ENCODE measurements around the gene PRCC. TPM values are rescaled to one million over a fixed set of nuclear protein-coding genes. Genes with fewer than 3 reads are reported as not detected.

The PRCC gene
- total and polyA plus RNA-seq, 2 of the 4 experiments (the other 2 are of a cell fraction), result 10.6 to 59.6 TPM

DNA sequence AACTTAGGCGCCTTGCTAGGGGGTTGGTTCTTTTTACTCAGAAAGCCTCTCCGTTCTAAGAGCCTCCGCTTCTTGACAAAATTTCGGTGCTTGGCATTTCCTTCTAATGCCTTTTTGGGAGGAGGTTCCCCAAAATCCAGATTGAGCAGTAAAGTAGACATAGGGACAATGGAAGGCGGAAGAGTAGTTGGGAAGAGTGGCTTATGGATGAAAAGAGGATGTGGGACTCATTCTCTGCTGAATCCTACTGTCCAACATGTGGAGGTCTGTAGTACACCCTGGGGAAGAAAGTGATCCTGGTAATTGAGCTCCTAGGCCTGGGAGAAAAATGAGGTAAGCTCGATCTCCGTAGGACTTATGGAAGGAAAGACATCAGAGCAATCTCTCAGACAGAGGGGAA, 39.8 kb upstream of the PRCC start:
- DNase-seq, result no peak

More for the DNA sequence above, 39.8 kb upstream of the PRCC start:
- peak overlapping the region; percentile 92 for H3K9ac ChIP-seq (ENCODE audit: low read depth, low read length)
- peaks cover 28 to 70% of the 10 kb centered on the region in 2 experiments for H3K79me1 ChIP-seq (ENCODE audit: low read depth in 1 of 2, low read length in 2 of 2)
- ChIA-PET POLR2A (ENCODE audit: unreplicated experiment) (no interaction called here), CTCF (interaction anchor here (0.6 to 6.3 kb wide), 4 partner anchors 13 to 133 kb away, joined by 4 to 104 read pairs (median 23); partner anchors contain the start of gene NTRK1)
- no peaks in the 10 kb centered on the region for H3K27me3 ChIP-seq (ENCODE audit: control insufficient read depth, insufficient read depth, low read length)
- ATAC-seq (ENCODE audit: low read depth), result no peak
- H2BK120ac ChIP-seq (ENCODE audit: low read depth, low read length), result no peak overlapping the region
- H2BK5ac ChIP-seq (ENCODE audit: low read depth, low read length, poor library complexity, severe bottlenecking), result no peak overlapping the region
- H3K9me1 ChIP-seq (ENCODE audit: insufficient read depth, low read length), result peaks cover 8% of the 10 kb centered on the region; the same call in 1 of the 2 replicates
- H3K18ac ChIP-seq (ENCODE audit: low read depth, low read length), result no peak overlapping the region
- peak overlapping the region; percentile 92; the same call in 1 of the 2 replicates for H3K56ac ChIP-seq (ENCODE audit: extremely low read depth, insufficient read depth, low read length)
- dilution Hi-C loops (cut with HindIII; ENCODE audit: low sequenced_read_pairs, unreplicated experiment), result no loop called here
- H2BK20ac ChIP-seq (ENCODE audit: low read depth, low read length), result no peak overlapping the region
- in situ Hi-C loops (cut with MboI; ENCODE audit: low sequenced_read_pairs), result no loop called here
- H4K91ac ChIP-seq (ENCODE audit: insufficient read depth, low read depth, low read length), result peak overlapping the region; percentile 95
- no peak overlapping the region; the same call in 1 of the 2 replicates for H2AK5ac ChIP-seq (ENCODE audit: low read depth, low read length)
- H2AFZ ChIP-seq (replicated peaks; ENCODE audit: low read length, poor library complexity), result no peak overlapping the region
- H3K27ac ChIP-seq (ENCODE audit: insufficient read depth, low read length), result no peak overlapping the region; the same call in 1 of the 2 replicates
- no peak overlapping the region for H2BK15ac ChIP-seq (ENCODE audit: low read depth, low read length)
- BruUV-seq (replicated peaks), result no TSS peak
- TF ChIP-seq MXI1 (IDR thresholded peaks at IDR 0.05; ENCODE audit: borderline replicate concordance, low read depth, low read length) (no peak), RFX5 (IDR thresholded peaks at IDR 0.05; ENCODE audit: low read depth, low read length) (no peak), BHLHE40 (IDR thresholded peaks at IDR 0.05; ENCODE audit: low read depth, low read length) (no peak), POLR2A (IDR thresholded peaks at IDR 0.05; ENCODE audit: low read depth, low read length) (no peak), MAFK (IDR thresholded peaks at IDR 0.05; ENCODE audit: low read depth, low read length) (no peak), CEBPB (IDR thresholded peaks at IDR 0.05; ENCODE audit: low read depth, low read length) (no peak), FOS (IDR thresholded peaks at IDR 0.05; ENCODE audit: low read depth, low read length) (no peak), SMC3 (IDR thresholded peaks at IDR 0.05; ENCODE audit: low read depth, low read length) (no peak), MAZ (IDR thresholded peaks at IDR 0.05; ENCODE audit: borderline replicate concordance, low read depth, low read length) (no peak), CHD1 (IDR thresholded peaks at IDR 0.05; ENCODE audit: low read depth, low read length) (no peak), RAD21 (IDR thresholded peaks at IDR 0.05; ENCODE audit: low read length) (no peak), RCOR1 (IDR thresholded peaks at IDR 0.05; ENCODE audit: insufficient replicate concordance, low read length) (no peak), NFE2L2 (IDR thresholded peaks at IDR 0.05; ENCODE audit: low read depth, low read length) (no peak)
- TF ChIP-seq, protein P1, sequence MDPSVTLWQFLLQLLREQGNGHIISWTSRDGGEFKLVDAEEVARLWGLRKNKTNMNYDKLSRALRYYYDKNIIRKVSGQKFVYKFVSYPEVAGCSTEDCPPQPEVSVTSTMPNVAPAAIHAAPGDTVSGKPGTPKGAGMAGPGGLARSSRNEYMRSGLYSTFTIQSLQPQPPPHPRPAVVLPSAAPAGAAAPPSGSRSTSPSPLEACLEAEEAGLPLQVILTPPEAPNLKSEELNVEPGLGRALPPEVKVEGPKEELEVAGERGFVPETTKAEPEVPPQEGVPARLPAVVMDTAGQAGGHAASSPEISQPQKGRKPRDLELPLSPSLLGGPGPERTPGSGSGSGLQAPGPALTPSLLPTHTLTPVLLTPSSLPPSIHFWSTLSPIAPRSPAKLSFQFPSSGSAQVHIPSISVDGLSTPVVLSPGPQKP (IDR thresholded peaks at IDR 0.05; ENCODE audit: borderline replicate concordance, low read depth, low read length), result no peak
- TF ChIP-seq, protein P2, sequence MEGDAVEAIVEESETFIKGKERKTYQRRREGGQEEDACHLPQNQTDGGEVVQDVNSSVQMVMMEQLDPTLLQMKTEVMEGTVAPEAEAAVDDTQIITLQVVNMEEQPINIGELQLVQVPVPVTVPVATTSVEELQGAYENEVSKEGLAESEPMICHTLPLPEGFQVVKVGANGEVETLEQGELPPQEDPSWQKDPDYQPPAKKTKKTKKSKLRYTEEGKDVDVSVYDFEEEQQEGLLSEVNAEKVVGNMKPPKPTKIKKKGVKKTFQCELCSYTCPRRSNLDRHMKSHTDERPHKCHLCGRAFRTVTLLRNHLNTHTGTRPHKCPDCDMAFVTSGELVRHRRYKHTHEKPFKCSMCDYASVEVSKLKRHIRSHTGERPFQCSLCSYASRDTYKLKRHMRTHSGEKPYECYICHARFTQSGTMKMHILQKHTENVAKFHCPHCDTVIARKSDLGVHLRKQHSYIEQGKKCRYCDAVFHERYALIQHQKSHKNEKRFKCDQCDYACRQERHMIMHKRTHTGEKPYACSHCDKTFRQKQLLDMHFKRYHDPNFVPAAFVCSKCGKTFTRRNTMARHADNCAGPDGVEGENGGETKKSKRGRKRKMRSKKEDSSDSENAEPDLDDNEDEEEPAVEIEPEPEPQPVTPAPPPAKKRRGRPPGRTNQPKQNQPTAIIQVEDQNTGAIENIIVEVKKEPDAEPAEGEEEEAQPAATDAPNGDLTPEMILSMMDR (conservative IDR thresholded peaks at IDR 0.05; ENCODE audit: low read depth, low read length), result no peak
- TF ChIP-seq, protein P3, sequence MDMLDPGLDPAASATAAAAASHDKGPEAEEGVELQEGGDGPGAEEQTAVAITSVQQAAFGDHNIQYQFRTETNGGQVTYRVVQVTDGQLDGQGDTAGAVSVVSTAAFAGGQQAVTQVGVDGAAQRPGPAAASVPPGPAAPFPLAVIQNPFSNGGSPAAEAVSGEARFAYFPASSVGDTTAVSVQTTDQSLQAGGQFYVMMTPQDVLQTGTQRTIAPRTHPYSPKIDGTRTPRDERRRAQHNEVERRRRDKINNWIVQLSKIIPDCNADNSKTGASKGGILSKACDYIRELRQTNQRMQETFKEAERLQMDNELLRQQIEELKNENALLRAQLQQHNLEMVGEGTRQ (IDR thresholded peaks at IDR 0.05; ENCODE audit: low read depth, low read length), result no peak
- peak overlapping the region; percentile 99 for H3K4ac ChIP-seq (ENCODE audit: low read depth, low read length)
- intact Hi-C loops (cut with micrococcal nuclease), result loop anchor here (2.0 to 10.0 kb wide), 3 partner anchors 39 to 223 kb away; partner anchors contain the start of genes LRRC71, MEF2D and PRCC
- peak overlapping the region; percentile 98 to 99; a peak in 2 of 4 replicates for H4K8ac ChIP-seq (ENCODE audit: low read depth in 2 of 2, low read length in 2 of 2)
- peak overlapping the region; percentile 98 for H2AK9ac ChIP-seq (replicated peaks; ENCODE audit: low read depth, low read length, poor library complexity)
- peak overlapping the region; percentile 60 for H3K4me3 ChIP-seq (ENCODE audit: insufficient read depth, low read depth, low read length)
- WGBS, 2 experiments (ENCODE audit: extremely low coverage in 2 of 2, insufficient read length in 1 of 2), result 88% methylated on average over 2 of the region's 7 CpGs; no CpG with 5 or more reads in 1 of the 2 experiments
- H3K4me1 ChIP-seq (ENCODE audit: control insufficient read depth, insufficient read depth, low read length), result peaks cover 8% of the 10 kb centered on the region
- H3K36me3 ChIP-seq (ENCODE audit: control insufficient read depth, insufficient read depth, low read length), result peaks cover 26% of the 10 kb centered on the region
- H3K4me2 ChIP-seq (ENCODE audit: low read depth, low read length), result peak overlapping the region; percentile 98
- H3K14ac ChIP-seq (replicated peaks; ENCODE audit: low read depth, low read length), result peak overlapping the region; percentile 99; the same call in 1 of the 2 replicates
- H4K5ac ChIP-seq (ENCODE audit: low read depth, low read length), result no peak overlapping the region
- peaks cover 37% of the 10 kb centered on the region for H4K20me1 ChIP-seq (ENCODE audit: insufficient read depth, low read length)
- H3K9me3 ChIP-seq (ENCODE audit: control insufficient read depth, insufficient read depth, low read length), result no peaks in the 10 kb centered on the region
- H3K23ac ChIP-seq (ENCODE audit: low read depth, low read length), result peak overlapping the region; percentile 99; the same call in 1 of the 2 replicates

Measured in IMR-90 (cell line).